Measurements from ENCODE around the gene BCDIN3D.

Gene BCDIN3D

DNA sequence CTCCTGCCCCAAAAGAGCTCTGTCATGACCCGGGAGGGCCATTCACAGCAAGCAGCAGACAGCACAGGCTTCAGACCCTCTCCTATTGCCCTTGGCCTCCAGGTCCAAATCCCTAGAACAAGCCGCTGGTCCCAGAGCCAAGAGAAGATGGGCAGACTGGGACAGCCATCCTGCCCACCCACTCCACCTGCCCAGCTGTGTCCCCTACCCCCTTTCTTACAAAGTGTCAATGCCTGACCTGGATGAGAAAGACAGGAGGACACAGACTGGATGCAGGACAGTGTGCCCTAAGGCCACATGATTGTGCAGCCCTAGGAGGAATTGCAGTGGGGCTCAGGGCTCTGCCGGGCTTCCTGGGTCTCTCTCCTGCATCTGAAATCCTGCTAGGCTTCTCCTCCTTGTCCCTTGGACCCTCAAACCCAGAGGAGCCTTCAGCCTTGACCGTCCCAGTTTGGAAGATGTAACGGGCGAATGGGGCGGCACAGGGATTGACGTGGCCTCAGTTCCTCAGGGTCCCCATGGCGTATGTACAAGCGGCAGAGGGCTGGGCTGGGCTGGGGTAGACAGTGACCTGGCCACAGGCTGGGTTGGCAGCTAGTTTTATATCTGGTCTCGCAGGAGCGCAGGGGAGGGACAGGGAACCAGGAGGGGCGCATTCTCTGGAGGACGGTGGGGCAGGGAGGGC is 27.1 kb upstream of the BCDIN3D start:
- ATAC-seq (ENCODE audit: low read depth), result no peak
- Histone ChIP-seq H3K27me3 (ENCODE audit: insufficient read depth, poor library complexity, severe bottlenecking) (no peaks in the 10 kb centered on the region), H3K4me3 (ENCODE audit: severe bottlenecking) (no peak overlapping the region), H3K4me1 (ENCODE audit: insufficient read depth, poor library complexity, severe bottlenecking) (peaks cover 4% of the 10 kb centered on the region), H3K9me3 (ENCODE audit: severe bottlenecking) (no peaks in the 10 kb centered on the region), H3K36me3 (ENCODE audit: low read depth) (no peaks in the 10 kb centered on the region), H3K27ac (ENCODE audit: poor library complexity, severe bottlenecking) (no peak overlapping the region)
- TF ChIP-seq CTCF (IDR thresholded peaks at IDR 0.05; ENCODE audit: poor library complexity, severe bottlenecking), result no peak
- DNase-seq (ENCODE audit: low spot score), result no peak

- DNase-seq (ENCODE audit: low spot score), result no peak
- TF ChIP-seq CTCF (IDR thresholded peaks at IDR 0.05; ENCODE audit: poor library complexity, severe bottlenecking), result no peak
- no peak for ATAC-seq (ENCODE audit: low read depth)
- no peak overlapping the region for H3K27ac ChIP-seq (ENCODE audit: poor library complexity, severe bottlenecking)
- H3K4me1 ChIP-seq (ENCODE audit: insufficient read depth, poor library complexity, severe bottlenecking), result peaks cover 4% of the 10 kb centered on the region
- no peaks in the 10 kb centered on the region for H3K27me3 ChIP-seq (ENCODE audit: insufficient read depth, poor library complexity, severe bottlenecking)
- H3K4me3 ChIP-seq (ENCODE audit: severe bottlenecking), result no peak overlapping the region
- H3K36me3 ChIP-seq (ENCODE audit: low read depth), result no peaks in the 10 kb centered on the region
- no peaks in the 10 kb centered on the region for H3K9me3 ChIP-seq (ENCODE audit: severe bottlenecking)
Measured at GRCh38 chr12:49868952-49869815, 26.3 kb upstream of the BCDIN3D start.

DNA sequence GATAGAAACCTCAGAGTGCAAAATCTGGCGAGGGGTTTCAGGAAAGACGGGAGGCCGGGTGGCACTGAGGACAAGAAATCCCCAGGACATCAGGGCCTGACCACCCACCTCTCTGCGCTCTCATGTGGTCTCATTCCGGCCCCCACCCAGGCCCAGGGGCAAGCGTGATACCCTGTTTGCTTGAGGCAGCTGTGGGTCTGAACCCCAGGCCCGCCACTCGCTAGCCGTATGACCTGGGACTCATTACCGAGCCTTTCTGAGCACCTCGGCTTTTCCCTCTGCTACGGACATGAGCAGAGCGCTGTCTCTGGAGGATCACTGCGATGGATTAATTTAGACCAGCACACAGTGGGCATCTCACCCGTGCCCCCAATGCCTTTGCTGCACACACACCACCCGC is 25.5 kb upstream of the BCDIN3D start:
- H3K27ac ChIP-seq (ENCODE audit: poor library complexity, severe bottlenecking), result no peak overlapping the region
- H3K4me1 ChIP-seq (ENCODE audit: insufficient read depth, poor library complexity, severe bottlenecking), result peaks cover 4% of the 10 kb centered on the region
- no peak overlapping the region for H3K4me3 ChIP-seq (ENCODE audit: severe bottlenecking)
- DNase-seq (ENCODE audit: low spot score) (no peak), ATAC-seq (ENCODE audit: low read depth) (no peak)
- no peaks in the 10 kb centered on the region for H3K9me3 ChIP-seq (ENCODE audit: severe bottlenecking)
- no peak for TF ChIP-seq CTCF (IDR thresholded peaks at IDR 0.05; ENCODE audit: poor library complexity, severe bottlenecking)
- no peaks in the 10 kb centered on the region for H3K36me3 ChIP-seq (ENCODE audit: low read depth)
- no peaks in the 10 kb centered on the region for H3K27me3 ChIP-seq (ENCODE audit: insufficient read depth, poor library complexity, severe bottlenecking)

GRCh38 chr12:49867570-49868341 is 24.9 kb upstream of the BCDIN3D start:
- TF ChIP-seq CTCF (IDR thresholded peaks at IDR 0.05; ENCODE audit: poor library complexity, severe bottlenecking), result no peak
- no peak overlapping the region for H3K27ac ChIP-seq (ENCODE audit: poor library complexity, severe bottlenecking)
- no peaks in the 10 kb centered on the region for H3K9me3 ChIP-seq (ENCODE audit: severe bottlenecking)
- no peak for DNase-seq (ENCODE audit: low spot score)
- no peaks in the 10 kb centered on the region for H3K36me3 ChIP-seq (ENCODE audit: low read depth)
- H3K27me3 ChIP-seq (ENCODE audit: insufficient read depth, poor library complexity, severe bottlenecking), result no peaks in the 10 kb centered on the region
- peaks cover 4% of the 10 kb centered on the region for H3K4me1 ChIP-seq (ENCODE audit: insufficient read depth, poor library complexity, severe bottlenecking)
- no peak overlapping the region for H3K4me3 ChIP-seq (ENCODE audit: severe bottlenecking)
- ATAC-seq (ENCODE audit: low read depth), result peak; percentile 54
